Right ventricle myocardium superior (tissue), 1 donor: Measurements from ENCODE around the gene MAP2K7. TPM values are rescaled to one million over a fixed set of nuclear protein-coding genes. Genes with fewer than 3 reads are reported as not detected.

Experiments
- total RNA-seq: library from RNA; stranded (reverse); fragmentation: NEBNext Ultra II Directional; extraction: Animal tissue kit (Norgen Biotek cat#: 25700); gene quantifications from one replicate; pipeline ENCODE4 v1.2.1, GENCODE V29; 2021
- donor health status: DM: no; HTN: yes; CAD: no; lungs with severe emphysema.

MAP2K7 gene
- total RNA-seq, 1 donor from 2014 or later = 27.5 TPM

Other genes with a start within 250 kb of the MAP2K7 start
- gene RETN, start 234.8 kb upstream of the MAP2K7 start, total RNA-seq = 0.48 TPM
- 0.67 TPM for gene MCEMP1, start 226.8 kb upstream of the MAP2K7 start, total RNA-seq
- gene TRAPPC5, start 223.0 kb upstream of the MAP2K7 start, total RNA-seq = 116 TPM
- 0.56 TPM for gene FCER2, start 201.7 kb upstream of the MAP2K7 start, total RNA-seq
- 1.1 TPM for gene CLEC4G, start 171.8 kb upstream of the MAP2K7 start, total RNA-seq
- gene CD209, start 156.3 kb upstream of the MAP2K7 start, total RNA-seq = 11.4 TPM
- gene CLEC4M, start 140.6 kb upstream of the MAP2K7 start, total RNA-seq = not detected
- 19.4 TPM for gene EVI5L, start 73.7 kb upstream of the MAP2K7 start, total RNA-seq
- 0.08 TPM for gene PRR36, start 29.5 kb upstream of the MAP2K7 start, total RNA-seq
- 1.6 TPM for gene LRRC8E, start 15.4 kb upstream of the MAP2K7 start, total RNA-seq
- gene TGFBR3L, start 11.0 kb downstream of the MAP2K7 start, total RNA-seq = 10.9 TPM
- gene SNAPC2, start 16.5 kb downstream of the MAP2K7 start, total RNA-seq = 9.4 TPM
- gene CTXN1, start 22.3 kb downstream of the MAP2K7 start, total RNA-seq = 0.16 TPM
- 116 TPM for gene TIMM44, start 39.8 kb downstream of the MAP2K7 start, total RNA-seq
- 49.4 TPM for gene ELAVL1, start 101.8 kb downstream of the MAP2K7 start, total RNA-seq
- not detected for gene CCL25, start 148.9 kb downstream of the MAP2K7 start, total RNA-seq
- not detected for gene FBN3, start 245.7 kb downstream of the MAP2K7 start, total RNA-seq